NCI-H526 treated with DMSO at 0.1 percent for 48 hours (cell line): ENCODE results near the gene TATDN3.
A peak's percentile ranks its signal among the peaks of the same experiment; 100 is the strongest.
"Not testable (repeated sequence)": the region's sequence is repeated elsewhere in the genome, so short reads cannot be mapped to it uniquely, and the experiment has no call there.

Source experiments
- DNase-seq: peaks from one replicate; lab custom pipeline; 2025; lab: John Stamatoyannopoulos, UW

The TATDN3 gene

GRCh38 chr1:212791676-212792395 is at the start of gene TATDN3, which contains the start of gene NSL1:
TSS of gene TATDN3 (plus strand) at chr1:212791894. CDS start at chr1:212791922, 28 bp downstream.
TSS of gene NSL1 (minus strand) at chr1:212791777. CDS start at chr1:212791763, 14 bp downstream.
- DNase-seq, result peak; percentile 76

- DNase-seq, result no peak
These were observed 47.7 kb upstream of the TATDN3 start for GRCh38 chr1:212743901-212744475.

- no peak for DNase-seq
These were observed 46.4 kb upstream of the TATDN3 start for GRCh38 chr1:212745303-212745702.

GRCh38 chr1:212746546-212746945 is 45.1 kb upstream of the TATDN3 start:
- DNase-seq, result no peak

- DNase-seq, result peak; percentile 7
These were observed 41.7 kb upstream of the TATDN3 start for GRCh38 chr1:212749821-212750535.

- no peak for DNase-seq
These were observed 39.3 kb upstream of the TATDN3 start for GRCh38 chr1:212752252-212752933.

- DNase-seq, result no peak
These were observed 38.7 kb upstream of the TATDN3 start for GRCh38 chr1:212752934-212753497.

- no peak for DNase-seq
These were observed 37.9 kb upstream of the TATDN3 start for GRCh38 chr1:212753749-212754148.

GRCh38 chr1:212754193-212754592 is 37.5 kb upstream of the TATDN3 start:
- no peak for DNase-seq

- DNase-seq, result no peak
These were observed 37.0 kb upstream of the TATDN3 start for GRCh38 chr1:212754680-212755079.

GRCh38 chr1:212759683-212760082 is 32.0 kb upstream of the TATDN3 start:
- no peak for DNase-seq

- no peak for DNase-seq
These were observed 31.4 kb upstream of the TATDN3 start for GRCh38 chr1:212760126-212760823.

- DNase-seq, result no peak
These were observed 29.5 kb upstream of the TATDN3 start for GRCh38 chr1:212762234-212762633.

- DNase-seq, result no peak
These were observed 28.9 kb upstream of the TATDN3 start for GRCh38 chr1:212762839-212763238.

GRCh38 chr1:212764718-212765281 is 26.9 kb upstream of the TATDN3 start:
- not testable (repeated sequence) for DNase-seq

GRCh38 chr1:212766825-212767224 is 24.9 kb upstream of the TATDN3 start:
- not testable (repeated sequence) for DNase-seq

- no peak for DNase-seq
These were observed 22.1 kb upstream of the TATDN3 start for GRCh38 chr1:212769459-212770167.

GRCh38 chr1:212771341-212771740 is 20.4 kb upstream of the TATDN3 start:
- no peak for DNase-seq

- DNase-seq, result no peak
These were observed 18.7 kb upstream of the TATDN3 start for GRCh38 chr1:212773011-212773410.

- no peak for DNase-seq
These were observed 17.1 kb upstream of the TATDN3 start for GRCh38 chr1:212774584-212774983.
